ENCODE measurements around the gene PTPN1. TPM values are rescaled to one million over a fixed set of nuclear protein-coding genes. Genes with fewer than 3 reads are reported as not detected.

The PTPN1 gene
- total RNA-seq, 1 donor from 2014 or later, result 25.7 TPM

- Histone ChIP-seq H3K9me3 (replicated peaks) (no peaks in the 10 kb centered on the region), H3K4me1 (peaks cover 65% of the 10 kb centered on the region), H3K36me3 (no peaks in the 10 kb centered on the region), H3K27ac (replicated peaks) (peak overlapping the region; percentile 93), H3K27me3 (ENCODE audit: low read depth) (no peaks in the 10 kb centered on the region), H3K4me3 (peak overlapping the region; percentile 100)
- intact Hi-C loops (cut with micrococcal nuclease), result no loop called here
- TF ChIP-seq CTCF (IDR thresholded peaks at IDR 0.05; ENCODE audit: borderline replicate concordance), result no peak
- DNase-seq, result peak; percentile 25
Measured at GRCh38 chr20:50510706-50511542, 741 bp downstream of the PTPN1 start.

GRCh38 chr20:50512323-50512722, 2.1 kb downstream of the PTPN1 start:
- H3K9me3 ChIP-seq (replicated peaks), result no peaks in the 10 kb centered on the region
- DNase-seq, result no peak
- H3K27ac ChIP-seq (replicated peaks), result peak overlapping the region; percentile 93
- H3K4me1 ChIP-seq, result peaks cover 79% of the 10 kb centered on the region
- no peaks in the 10 kb centered on the region for H3K36me3 ChIP-seq
- H3K27me3 ChIP-seq (ENCODE audit: low read depth), result no peaks in the 10 kb centered on the region
- H3K4me3 ChIP-seq, result peak overlapping the region; percentile 100
- intact Hi-C loops (cut with micrococcal nuclease), result no loop called here
- TF ChIP-seq CTCF (IDR thresholded peaks at IDR 0.05; ENCODE audit: borderline replicate concordance), result no peak

GRCh38 chr20:50513169-50514034, 3.2 kb downstream of the PTPN1 start:
- H3K36me3 ChIP-seq, result no peaks in the 10 kb centered on the region
- peaks cover 89% of the 10 kb centered on the region for H3K4me1 ChIP-seq
- H3K27me3 ChIP-seq (ENCODE audit: low read depth), result no peaks in the 10 kb centered on the region
- no peaks in the 10 kb centered on the region for H3K9me3 ChIP-seq (replicated peaks)
- peak overlapping the region; percentile 93 for H3K27ac ChIP-seq (replicated peaks)
- no peak for TF ChIP-seq CTCF (IDR thresholded peaks at IDR 0.05; ENCODE audit: borderline replicate concordance)
- intact Hi-C loops (cut with micrococcal nuclease), result no loop called here
- peak overlapping the region; percentile 100 for H3K4me3 ChIP-seq
- no peak for DNase-seq

GRCh38 chr20:50514035-50514337, 3.8 kb downstream of the PTPN1 start:
- peak overlapping the region; percentile 93 for H3K27ac ChIP-seq (replicated peaks)
- TF ChIP-seq CTCF (IDR thresholded peaks at IDR 0.05; ENCODE audit: borderline replicate concordance), result no peak
- peaks cover 95% of the 10 kb centered on the region for H3K4me1 ChIP-seq
- intact Hi-C loops (cut with micrococcal nuclease), result no loop called here
- H3K4me3 ChIP-seq, result peak overlapping the region; percentile 100
- no peak for DNase-seq
- H3K9me3 ChIP-seq (replicated peaks), result no peaks in the 10 kb centered on the region
- no peaks in the 10 kb centered on the region for H3K27me3 ChIP-seq (ENCODE audit: low read depth)
- no peaks in the 10 kb centered on the region for H3K36me3 ChIP-seq

- DNase-seq, result no peak
- intact Hi-C loops (cut with micrococcal nuclease), result no loop called here
- H3K9me3 ChIP-seq (replicated peaks), result no peaks in the 10 kb centered on the region
- H3K36me3 ChIP-seq, result no peaks in the 10 kb centered on the region
- peak overlapping the region; percentile 93 for H3K27ac ChIP-seq (replicated peaks)
- peaks cover 97% of the 10 kb centered on the region for H3K4me1 ChIP-seq
- H3K27me3 ChIP-seq (ENCODE audit: low read depth), result no peaks in the 10 kb centered on the region
- no peak overlapping the region for H3K4me3 ChIP-seq
- TF ChIP-seq CTCF (IDR thresholded peaks at IDR 0.05; ENCODE audit: borderline replicate concordance), result no peak
Measured at GRCh38 chr20:50514750-50515149, 4.6 kb downstream of the PTPN1 start.

Data from left ventricle myocardium inferior (tissue), 1 donor.